ENCODE measurements around the gene TNFRSF12A.
"Not testable (repeated sequence)": the region's sequence is repeated elsewhere in the genome, so short reads cannot be mapped to it uniquely, and the experiment has no call there.

TNFRSF12A gene

GRCh38 chr16:3054965-3055733 lies 35.0 kb downstream of the TNFRSF12A start:
- no peak overlapping the region for H3K27ac Mint-ChIP-seq
- peaks cover 35% of the 10 kb centered on the region for H3K27me3 Mint-ChIP-seq (ENCODE audit: low read depth)
- H3K4me1 Mint-ChIP-seq, result peaks cover 7% of the 10 kb centered on the region
- H3K36me3 Mint-ChIP-seq (ENCODE audit: low read depth), result peaks cover 4% of the 10 kb centered on the region
- TF ChIP-seq CTCF (IDR thresholded peaks at IDR 0.05; ENCODE audit: unreplicated experiment in 3 of 3), result no peak
- H3K9me3 Mint-ChIP-seq, result no peaks in the 10 kb centered on the region
- H3K4me3 Mint-ChIP-seq, result peak overlapping the region in 1 of 3 experiments; percentile 37

GRCh38 chr16:3055734-3056115 lies 35.6 kb downstream of the TNFRSF12A start:
- peaks cover 35% of the 10 kb centered on the region for H3K27me3 Mint-ChIP-seq (ENCODE audit: low read depth)
- peak overlapping the region in 2 of 3 experiments; percentile 16 to 56 for H3K4me3 Mint-ChIP-seq
- peaks cover 12% of the 10 kb centered on the region for H3K4me1 Mint-ChIP-seq
- H3K9me3 Mint-ChIP-seq; H3K27ac Mint-ChIP-seq; H3K36me3 Mint-ChIP-seq (ENCODE audit: low read depth): not testable (repeated sequence)

GRCh38 chr16:3056336-3057180 lies 36.4 kb downstream of the TNFRSF12A start:
- Mint-ChIP-seq H3K27me3 (ENCODE audit: low read depth) (peaks cover 31% of the 10 kb centered on the region), H3K4me3 (peak overlapping the region; percentile 56 to 62 (median 59)), H3K4me1 (peaks cover 15% of the 10 kb centered on the region), H3K9me3 (no peaks in the 10 kb centered on the region), H3K27ac (no peak overlapping the region), H3K36me3 (ENCODE audit: low read depth) (peaks cover 4% of the 10 kb centered on the region)
- no peak for TF ChIP-seq CTCF (IDR thresholded peaks at IDR 0.05; ENCODE audit: unreplicated experiment in 3 of 3)

- no peak for TF ChIP-seq CTCF (IDR thresholded peaks at IDR 0.05; ENCODE audit: unreplicated experiment in 3 of 3)
- H3K36me3 Mint-ChIP-seq (ENCODE audit: low read depth), result peaks cover 4% of the 10 kb centered on the region
- peaks cover 19% of the 10 kb centered on the region for H3K4me1 Mint-ChIP-seq
- no peaks in the 10 kb centered on the region for H3K9me3 Mint-ChIP-seq
- H3K4me3 Mint-ChIP-seq, result peak overlapping the region; percentile 56 to 62 (median 59)
- H3K27me3 Mint-ChIP-seq (ENCODE audit: low read depth), result peaks cover 23% of the 10 kb centered on the region
- H3K27ac Mint-ChIP-seq, result no peak overlapping the region
Measured at GRCh38 chr16:3057181-3058138, 37.3 kb downstream of the TNFRSF12A start.

GRCh38 chr16:3058139-3059030 lies 38.2 kb downstream of the TNFRSF12A start:
- Mint-ChIP-seq H3K9me3 (no peaks in the 10 kb centered on the region), H3K27ac (no peak overlapping the region), H3K36me3 (ENCODE audit: low read depth) (peaks cover 4% of the 10 kb centered on the region), H3K4me3 (peak overlapping the region; percentile 86 to 90 (median 87)), H3K4me1 (peaks cover 19% of the 10 kb centered on the region), H3K27me3 (ENCODE audit: low read depth) (peaks cover 22% of the 10 kb centered on the region)
- TF ChIP-seq CTCF (IDR thresholded peaks at IDR 0.05; ENCODE audit: unreplicated experiment in 3 of 3), result no peak

Data from nephron (organoid).